ENCODE data around the gene DSCAML1.

- TF ChIP-seq CTCF (IDR thresholded peaks at IDR 0.05) (no peak), CREB1 (CRISPR knock-in tag; IDR thresholded peaks at IDR 0.05) (no peak), NFYB (CRISPR knock-in tag; conservative IDR thresholded peaks at IDR 0.05; ENCODE audit: low read depth) (no peak), NFATC4 (CRISPR knock-in tag; IDR thresholded peaks at IDR 0.05) (no peak), ZBTB43 (CRISPR knock-in tag; IDR thresholded peaks at IDR 0.05) (no peak), ESRRA (CRISPR knock-in tag; IDR thresholded peaks at IDR 0.05; ENCODE audit: borderline replicate concordance) (no peak), E2F1 (CRISPR knock-in tag; IDR thresholded peaks at IDR 0.05) (no peak)
Observed at GRCh38 chr11:117510646-117511045, 286.4 kb downstream of the DSCAML1 start.
